Transverse colon (tissue), 4 donors: ENCODE results near the gene WSB2. TPM values are rescaled to one million over a fixed set of nuclear protein-coding genes. Genes with fewer than 3 reads are reported as not detected.
"Not testable (repeated sequence)": the region's sequence is repeated elsewhere in the genome, so short reads cannot be mapped to it uniquely, and the experiment has no call there.

Experiments used
- DNase-seq: peaks from one replicate; pipeline ENCODE4 v3.0.0-alpha.2; 2019
- H3K27ac ChIP-seq, 4 donors: fragments of 200-600 bp; sonication (generic); 2 replicates each; pipeline ENCODE4 v1.5.1; 2016 to 2018; ENCODE audit warnings: inconsistent platforms in 4 of 4
- H3K27me3 ChIP-seq: fragments of 200-600 bp; sonication (generic); 2 replicates; pipeline ENCODE4 v1.5.1; 2017; ENCODE audit warnings: inconsistent platforms
- H3K36me3 ChIP-seq, 4 donors: fragments of 200-600 bp; sonication (generic); 2 replicates each; pipeline ENCODE4 v1.5.1; 2017 to 2019; ENCODE audit warnings: inconsistent platforms in 4 of 4
- H3K4me1 ChIP-seq, 4 donors: fragments of 200-600 bp; sonication (generic); 2 replicates each; pipeline ENCODE4 v1.5.1; 2017 to 2020; ENCODE audit warnings: inconsistent platforms in 4 of 4
- H3K4me3 ChIP-seq, 4 donors: fragments of 200-600 bp; sonication (generic); 1 replicate in 1 of 4; 2 replicates in 3 of 4; pipeline versions ENCODE4 v1.5.1 to v1.6.1; 2017 to 2019; ENCODE audit warnings: inconsistent platforms in 4 of 4
- H3K9me3 ChIP-seq, 2 donors: fragments of 200-600 bp; sonication (generic); 2 replicates each; pipeline ENCODE4 v1.5.1; 2017 to 2019; ENCODE audit warnings: inconsistent platforms in 2 of 2
- CTCF ChIP-seq, 5 experiments: fragments of 200-600 bp in 3 of 5; fragments of 450-650 bp in 2 of 5; sonication (generic) in 3 of 5; IDR thresholded peaks; 1 replicate in 2 of 5; 2 replicates in 3 of 5; pipeline ENCODE4 v1.5.1; 2016 to 2017; ENCODE audit warnings: antibody characterized with exemption in 5 of 5, inconsistent platforms in 3 of 5, mild to moderate bottlenecking in 2 of 5, moderate library complexity in 1 of 5
- EP300 ChIP-seq: sonication (generic); formaldehyde crosslinking; IDR thresholded peaks from one replicate; pipeline ENCODE4 v1.6.1; 2017; ENCODE audit warnings: antibody characterized with exemption, low read depth
- POLR2A ChIP-seq: fragments of 450-650 bp; IDR thresholded peaks from one replicate; pipeline ENCODE4 v1.6.1; 2016; ENCODE audit warnings: antibody characterized with exemption, mild to moderate bottlenecking, moderate library complexity
- POLR2AphosphoS5 ChIP-seq, 3 donors: sonication (generic); formaldehyde crosslinking; IDR thresholded peaks; one replicate each; pipeline ENCODE4 v1.6.1; 2016; ENCODE audit warnings: antibody characterized with exemption in 3 of 3
- WGBS, 2 donors: methylation state at CpG; one replicate each; pipeline ENCODE4 v1.1.5; 2018; ENCODE audit warnings: low coverage in 1 of 2; 5-methylcytosine and 5-hydroxymethylcytosine counted together
- in situ Hi-C, 4 donors: fragments of 200-750 bp; cut with MboI; loops; one replicate each; pipeline versions ENCODE4 v1.15.0 to v1.15.1; 2017; ENCODE audit warnings: low sequenced_read_pairs in 3 of 4, low pct_ligation_motif_present in 1 of 4, low pct_unique_long_range_greater_than_20kb in 1 of 4
- intact Hi-C: fragments of 100-400 bp; cut with DNase I; formaldehyde crosslinking; loops from one replicate; pipeline ENCODE4 v1.15.1; 2023; ENCODE audit warnings: low total_unique reads
- total RNA-seq, 4 donors: library from RNA; depleted of rRNA; stranded (reverse); fragments of >200 nt; gene quantifications; one replicate each; pipeline ENCODE4 v1.1.0, GENCODE V29; 2016

The WSB2 gene
- total RNA-seq, 4 donors from 2014 or later: 110 to 193 (median 130) TPM

DNA sequence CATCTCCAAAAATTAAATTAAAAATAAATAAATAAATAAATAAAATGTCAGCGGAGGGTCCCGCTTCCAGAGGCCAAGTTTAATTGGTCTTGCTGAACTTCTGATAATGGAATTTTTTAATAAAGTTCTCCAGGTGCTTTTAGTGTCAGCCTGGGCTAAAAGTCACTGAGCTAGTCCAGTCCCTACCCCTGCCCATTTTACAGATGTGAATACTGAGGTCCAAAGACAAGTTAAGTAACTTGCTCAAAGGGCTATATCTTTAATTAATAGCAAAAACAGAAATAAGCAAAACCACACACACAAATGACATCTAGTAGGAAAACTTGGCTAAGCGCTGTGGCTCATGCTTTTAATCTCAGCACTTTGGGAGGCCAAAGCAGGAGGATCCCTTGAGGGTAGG, 50.1 kb downstream of the WSB2 start:
- no peaks in the 10 kb centered on the region for H3K36me3 ChIP-seq
- WGBS, 2 donors: 92 to 96% methylated on average over 3 of the region's 3 CpGs
- intact Hi-C loops (no loop called here), in situ Hi-C loops (no loop called here)
- no peak for DNase-seq
- no peaks in the 10 kb centered on the region for H3K9me3 ChIP-seq
- no peak overlapping the region for H3K4me3 ChIP-seq
- no peak overlapping the region for H3K27ac ChIP-seq
- no peak for TF ChIP-seq POLR2A
- TF ChIP-seq CTCF (IDR thresholded peaks at IDR 0.05): no peak
- no peak for TF ChIP-seq POLR2AphosphoS5 (IDR thresholded peaks at IDR 0.05)
- TF ChIP-seq EP300: no peak
- H3K4me1 ChIP-seq: peaks cover 0 to 2% (median 0%) of the 10 kb centered on the region in 4 donors
- H3K27me3 ChIP-seq: no peaks in the 10 kb centered on the region

GRCh38 chr12:117999806-118000205, 61.2 kb downstream of the WSB2 start:
- DNase-seq, H3K36me3 ChIP-seq, H3K9me3 ChIP-seq, H3K27ac ChIP-seq, H3K4me1 ChIP-seq, in situ Hi-C loops, H3K27me3 ChIP-seq, H3K4me3 ChIP-seq: not testable (repeated sequence)
- intact Hi-C loops: loop anchor here (10.0 kb wide), 1 partner anchor 655 kb away; no protein-coding TSS in a partner anchor
- 58 to 100% methylated on average over 1 to 2 of the region's 2 CpGs for WGBS, 2 donors

DNA sequence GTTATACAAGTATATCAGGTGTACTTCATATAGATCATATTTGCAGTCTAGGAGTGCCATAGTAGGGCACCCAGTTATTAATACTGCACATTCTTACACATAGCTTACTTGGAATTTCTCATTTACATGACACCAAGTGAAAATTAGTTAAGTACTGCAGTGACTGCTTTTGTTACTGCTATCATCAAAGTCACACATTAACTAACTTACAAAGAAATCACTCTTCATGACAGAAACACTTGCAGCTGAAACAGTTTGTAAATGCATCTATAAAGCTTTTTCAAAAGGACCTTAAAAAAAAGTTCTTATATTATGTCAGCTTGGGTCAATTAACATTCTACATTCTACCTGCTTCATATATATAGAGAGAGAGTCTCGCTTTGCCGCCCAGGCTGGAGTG, 62.3 kb downstream of the WSB2 start:
- Histone ChIP-seq H3K9me3 (no peaks in the 10 kb centered on the region), H3K27ac (no peak overlapping the region), H3K4me1 (peaks cover 0 to 9% (median 0%) of the 10 kb centered on the region in 4 donors), H3K4me3 (no peak overlapping the region), H3K27me3 (no peaks in the 10 kb centered on the region), H3K36me3 (no peaks in the 10 kb centered on the region)
- in situ Hi-C loops: no loop called here
- intact Hi-C loops: no loop called here
- no peak for DNase-seq
- TF ChIP-seq EP300: no peak
- TF ChIP-seq POLR2AphosphoS5 (IDR thresholded peaks at IDR 0.05): no peak
- TF ChIP-seq POLR2A: no peak
- TF ChIP-seq CTCF (IDR thresholded peaks at IDR 0.05): no peak
- WGBS, 2 donors: 31 to 54% methylated on average over 2 of the region's 2 CpGs

GRCh38 chr12:117994551-117995438, 66.2 kb downstream of the WSB2 start:
- in situ Hi-C loops: no loop called here
- 75 to 79% methylated on average over 3 of the region's 3 CpGs for WGBS, 2 donors
- no peak for DNase-seq

More at GRCh38 chr12:117994551-117995438, 66.2 kb downstream of the WSB2 start:
- intact Hi-C loops: no loop called here
- no peaks in the 10 kb centered on the region for H3K36me3 ChIP-seq
- H3K4me1 ChIP-seq: peaks cover 0 to 9% (median 0%) of the 10 kb centered on the region in 4 donors
- no peaks in the 10 kb centered on the region for H3K9me3 ChIP-seq
- H3K27me3 ChIP-seq: no peaks in the 10 kb centered on the region
- TF ChIP-seq EP300: no peak
- no peak for TF ChIP-seq POLR2A
- no peak for TF ChIP-seq POLR2AphosphoS5 (IDR thresholded peaks at IDR 0.05)
- no peak for TF ChIP-seq CTCF (IDR thresholded peaks at IDR 0.05)
- no peak overlapping the region for H3K27ac ChIP-seq
- no peak overlapping the region for H3K4me3 ChIP-seq
